Pulmonary artery endothelial cell (primary cell): ENCODE results near the gene ATP8B4. TPM values are rescaled to one million over a fixed set of nuclear protein-coding genes. Genes with fewer than 3 reads are reported as not detected.
"Not testable (repeated sequence)": the region's sequence is repeated elsewhere in the genome, so short reads cannot be mapped to it uniquely, and the experiment has no call there.

Experiments used
- DNase-seq: peaks from one replicate; pipeline ENCODE4 v3.0.0-alpha.2; 2011; ENCODE audit warnings: low read depth, low spot score
- total RNA-seq: library from RNA; depleted of rRNA; stranded (reverse); fragments of >200 nt; gene quantifications from 2 replicates; pipeline ENCODE4 v1.2.3, GENCODE V29; 2014

Gene ATP8B4, protein sequence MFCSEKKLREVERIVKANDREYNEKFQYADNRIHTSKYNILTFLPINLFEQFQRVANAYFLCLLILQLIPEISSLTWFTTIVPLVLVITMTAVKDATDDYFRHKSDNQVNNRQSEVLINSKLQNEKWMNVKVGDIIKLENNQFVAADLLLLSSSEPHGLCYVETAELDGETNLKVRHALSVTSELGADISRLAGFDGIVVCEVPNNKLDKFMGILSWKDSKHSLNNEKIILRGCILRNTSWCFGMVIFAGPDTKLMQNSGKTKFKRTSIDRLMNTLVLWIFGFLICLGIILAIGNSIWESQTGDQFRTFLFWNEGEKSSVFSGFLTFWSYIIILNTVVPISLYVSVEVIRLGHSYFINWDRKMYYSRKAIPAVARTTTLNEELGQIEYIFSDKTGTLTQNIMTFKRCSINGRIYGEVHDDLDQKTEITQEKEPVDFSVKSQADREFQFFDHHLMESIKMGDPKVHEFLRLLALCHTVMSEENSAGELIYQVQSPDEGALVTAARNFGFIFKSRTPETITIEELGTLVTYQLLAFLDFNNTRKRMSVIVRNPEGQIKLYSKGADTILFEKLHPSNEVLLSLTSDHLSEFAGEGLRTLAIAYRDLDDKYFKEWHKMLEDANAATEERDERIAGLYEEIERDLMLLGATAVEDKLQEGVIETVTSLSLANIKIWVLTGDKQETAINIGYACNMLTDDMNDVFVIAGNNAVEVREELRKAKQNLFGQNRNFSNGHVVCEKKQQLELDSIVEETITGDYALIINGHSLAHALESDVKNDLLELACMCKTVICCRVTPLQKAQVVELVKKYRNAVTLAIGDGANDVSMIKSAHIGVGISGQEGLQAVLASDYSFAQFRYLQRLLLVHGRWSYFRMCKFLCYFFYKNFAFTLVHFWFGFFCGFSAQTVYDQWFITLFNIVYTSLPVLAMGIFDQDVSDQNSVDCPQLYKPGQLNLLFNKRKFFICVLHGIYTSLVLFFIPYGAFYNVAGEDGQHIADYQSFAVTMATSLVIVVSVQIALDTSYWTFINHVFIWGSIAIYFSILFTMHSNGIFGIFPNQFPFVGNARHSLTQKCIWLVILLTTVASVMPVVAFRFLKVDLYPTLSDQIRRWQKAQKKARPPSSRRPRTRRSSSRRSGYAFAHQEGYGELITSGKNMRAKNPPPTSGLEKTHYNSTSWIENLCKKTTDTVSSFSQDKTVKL
- not detected in 2 replicates for total RNA-seq

DNA sequence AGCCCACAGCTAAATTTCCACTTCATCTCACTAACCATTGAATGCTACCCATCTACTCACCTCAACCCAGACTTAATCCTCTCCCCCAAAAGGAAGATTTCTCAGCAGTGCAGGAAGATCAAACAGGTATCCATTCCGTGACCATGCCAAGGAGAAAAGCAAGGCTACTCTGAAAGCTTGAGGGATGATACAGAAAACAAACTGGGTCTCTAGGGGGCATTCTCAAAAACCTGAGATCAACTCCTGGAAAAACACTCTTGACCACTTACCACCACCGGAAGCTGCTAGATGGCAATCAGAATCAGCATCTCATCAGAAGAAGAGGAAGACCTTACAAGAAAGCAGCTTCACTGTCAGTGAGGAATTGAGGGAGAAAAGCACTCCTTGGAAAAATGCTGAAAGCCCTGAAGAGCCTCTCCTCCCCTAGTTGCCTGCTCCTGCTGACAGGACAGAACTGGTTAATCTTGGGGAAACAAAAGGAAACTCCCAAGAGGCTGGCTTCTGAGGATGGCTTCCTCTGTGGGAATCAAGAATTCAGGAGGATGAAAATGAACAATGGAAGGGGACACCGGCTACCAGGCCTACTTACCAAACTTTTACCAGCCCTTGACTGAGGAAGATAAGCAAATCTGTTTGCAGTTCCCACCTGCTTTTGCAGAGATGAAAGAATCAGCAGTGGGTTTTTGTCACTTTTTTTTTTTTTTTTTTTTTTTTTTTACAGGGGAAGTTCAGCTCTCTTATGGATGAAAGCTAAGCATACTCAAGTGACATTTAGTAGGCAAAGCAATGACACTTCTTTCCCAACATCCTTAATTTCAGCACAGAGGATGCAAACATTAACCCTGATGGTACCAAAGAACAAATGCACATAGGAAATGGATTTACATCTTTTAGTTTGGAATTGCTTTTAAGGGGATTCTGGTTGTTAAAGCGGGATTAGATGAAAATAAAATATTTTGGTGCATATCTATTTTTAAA lies at the start of gene ATP8B4:
Gene ATP8B4, minus strand, starts transcription at position 171 of the 978 bp plus-strand sequence. CDS start 12,267 bp downstream, outside the sequence.
- DNase-seq: no peak

DNA sequence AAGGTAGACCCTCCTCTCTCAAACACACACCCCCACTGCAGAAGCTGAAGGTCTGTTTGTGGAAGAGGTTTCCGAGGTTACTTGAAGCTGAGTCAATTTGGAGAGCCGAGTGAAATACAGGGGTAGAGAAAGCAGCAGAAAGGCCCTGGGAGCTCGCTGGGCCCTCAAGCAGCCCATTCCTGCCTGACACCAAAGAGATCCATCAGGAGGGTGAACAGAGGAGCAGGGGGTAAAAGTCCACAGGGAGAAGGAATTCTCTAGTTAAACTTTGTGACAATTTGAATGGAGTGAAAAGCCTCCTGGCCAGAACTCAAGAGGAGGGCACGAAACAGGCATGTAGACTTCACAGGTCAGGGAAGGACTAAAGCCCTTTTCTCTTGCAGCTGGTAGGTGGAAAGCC lies 49.3 kb upstream of the ATP8B4 start:
- no peak for DNase-seq

DNA sequence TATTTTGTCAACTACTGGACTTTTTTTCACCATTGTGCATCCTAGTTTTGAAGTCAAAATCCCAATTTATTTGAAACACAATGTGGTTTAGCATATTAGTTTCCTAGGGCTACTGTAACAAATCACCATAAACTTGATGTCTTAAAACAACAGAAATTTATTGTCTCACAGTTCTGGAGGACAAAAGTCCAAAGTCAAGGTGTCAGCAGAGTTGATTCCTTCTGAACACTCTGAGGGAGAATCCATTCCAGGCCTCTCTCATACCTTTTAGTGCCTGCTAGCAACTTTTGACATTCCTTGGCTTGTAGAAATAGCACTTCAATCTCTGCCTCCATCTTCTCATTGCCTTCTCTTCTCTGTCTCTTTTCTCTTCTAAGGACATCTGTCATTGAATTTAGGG lies 48.1 kb upstream of the ATP8B4 start:
- no peak for DNase-seq

DNA sequence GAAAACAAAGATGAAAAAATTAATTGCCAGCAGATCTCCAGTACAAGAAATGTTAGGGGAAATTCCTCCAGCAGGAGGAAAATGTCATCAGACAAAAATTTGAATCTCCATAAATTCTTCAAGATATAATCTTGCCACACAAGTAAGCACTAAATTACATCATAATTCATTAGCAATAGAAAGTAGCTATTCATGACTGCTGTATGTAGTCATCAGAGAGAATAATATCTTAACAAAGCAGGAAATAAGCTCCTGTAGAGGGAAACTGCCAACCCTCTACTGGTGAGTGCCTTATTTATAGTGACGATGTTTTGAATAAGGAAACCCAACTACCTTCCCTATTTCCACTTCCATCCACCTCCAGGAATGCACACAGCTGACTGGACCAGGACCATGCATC lies 47.2 kb upstream of the ATP8B4 start:
- no peak for DNase-seq

DNA sequence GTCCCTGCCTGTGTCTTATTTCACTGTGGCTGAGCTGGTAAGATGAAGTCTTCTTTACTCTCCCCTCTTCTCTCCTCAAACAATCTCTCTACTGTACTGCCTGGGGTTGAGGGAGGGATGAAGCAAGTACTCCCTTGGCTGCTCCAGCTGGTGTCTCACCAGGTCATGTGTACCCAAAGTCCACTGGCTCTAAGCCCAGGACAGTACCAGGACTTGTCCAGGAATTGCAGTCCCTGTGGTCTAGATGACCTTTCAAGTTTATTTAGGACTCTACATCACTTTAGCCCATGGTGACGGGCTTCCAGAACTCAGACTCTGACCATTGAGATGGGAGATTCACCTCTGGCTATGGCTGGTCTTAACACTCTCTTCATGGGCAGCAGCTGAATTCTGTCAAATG lies 45.4 kb upstream of the ATP8B4 start:
- DNase-seq: no peak

DNA sequence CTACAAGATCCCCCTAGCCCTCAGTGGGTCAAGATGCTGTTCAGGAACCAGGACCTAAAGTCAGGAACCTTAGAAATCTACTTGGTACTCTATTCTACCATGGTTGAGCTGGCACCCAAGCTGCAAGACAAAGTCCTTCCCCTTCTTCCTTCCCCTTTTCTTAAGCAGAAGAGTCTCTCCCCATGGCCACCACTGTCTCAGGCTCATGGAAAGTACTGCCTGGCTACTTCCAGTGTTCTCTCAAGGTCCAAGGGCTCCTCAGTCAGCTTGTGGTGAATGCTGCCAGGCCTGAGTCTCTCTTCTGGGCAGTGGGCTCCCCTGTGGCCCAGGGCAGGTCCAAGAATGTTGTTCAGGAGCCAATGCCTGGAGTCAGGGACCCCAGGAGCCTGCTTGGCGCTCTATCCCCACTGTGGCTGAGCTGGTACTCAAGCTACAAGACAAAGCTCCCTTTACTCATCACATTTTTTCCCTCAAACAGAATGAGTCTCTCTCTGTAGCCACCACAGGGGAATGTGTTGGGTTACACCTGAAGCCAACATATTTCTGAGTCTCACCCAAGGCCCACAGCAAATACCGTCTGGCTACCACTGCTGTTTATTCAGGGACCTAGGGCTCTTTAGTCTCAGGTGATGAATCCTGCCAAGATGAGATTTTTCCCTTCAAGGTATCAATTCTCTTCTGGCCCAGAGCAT lies 44.8 kb upstream of the ATP8B4 start:
- no peak for DNase-seq

DNA sequence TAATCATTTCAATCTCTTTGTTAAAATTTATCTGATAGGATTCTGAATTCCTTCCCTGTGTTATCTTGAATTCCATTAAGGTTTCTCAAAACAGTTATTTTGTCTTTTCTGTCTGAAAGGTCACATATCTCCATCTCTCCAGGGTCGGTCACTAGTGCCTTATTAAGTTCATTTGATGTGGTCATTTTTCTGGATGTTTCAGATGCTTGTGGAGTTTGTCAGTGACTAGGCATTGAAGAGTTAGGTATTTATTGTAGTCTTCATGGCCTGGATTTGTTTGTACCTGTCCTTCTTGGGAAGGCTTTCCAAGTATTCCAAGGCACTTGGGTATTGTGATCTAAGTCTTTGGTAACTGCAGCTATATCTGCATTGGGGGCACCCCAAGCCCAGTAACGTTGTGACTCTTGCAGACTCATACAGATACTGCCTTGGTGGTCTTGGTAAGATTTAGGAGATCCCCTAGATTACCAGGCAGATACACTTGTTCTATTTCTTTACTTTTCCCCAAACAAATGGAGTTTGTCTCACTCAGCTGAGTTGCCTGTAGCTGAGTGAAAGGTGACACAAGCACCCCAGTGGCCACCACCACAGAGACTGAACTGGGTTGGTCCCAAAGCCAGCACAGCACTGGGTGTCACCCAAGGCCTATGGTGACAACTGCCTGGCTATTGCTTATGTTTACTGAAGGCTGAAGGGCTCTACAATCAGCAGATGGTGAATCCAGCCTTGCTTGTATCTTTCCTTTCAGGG lies 44.1 kb upstream of the ATP8B4 start:
- no peak for DNase-seq

DNA sequence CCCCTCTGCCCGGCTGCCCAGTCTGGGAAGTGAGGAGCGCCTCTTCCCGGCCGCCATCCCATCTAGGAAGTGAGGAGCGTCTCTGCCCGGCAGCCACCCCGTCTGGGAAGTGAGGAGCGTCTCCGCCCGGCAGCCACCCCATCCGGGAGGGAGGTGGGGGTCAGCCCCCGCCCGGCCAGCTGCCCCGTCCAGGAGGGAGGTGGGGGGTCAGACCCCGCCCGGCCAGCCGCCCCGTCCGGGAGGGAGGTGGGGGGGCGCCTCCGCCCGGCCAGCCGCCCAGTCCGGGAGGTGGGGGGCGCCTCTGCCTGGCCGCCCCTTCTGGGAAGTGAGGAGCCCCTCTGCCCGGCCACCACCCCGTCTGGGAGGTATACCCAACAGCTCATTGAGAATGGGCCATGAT lies 39.2 kb upstream of the ATP8B4 start:
- not testable (repeated sequence) for DNase-seq

DNA sequence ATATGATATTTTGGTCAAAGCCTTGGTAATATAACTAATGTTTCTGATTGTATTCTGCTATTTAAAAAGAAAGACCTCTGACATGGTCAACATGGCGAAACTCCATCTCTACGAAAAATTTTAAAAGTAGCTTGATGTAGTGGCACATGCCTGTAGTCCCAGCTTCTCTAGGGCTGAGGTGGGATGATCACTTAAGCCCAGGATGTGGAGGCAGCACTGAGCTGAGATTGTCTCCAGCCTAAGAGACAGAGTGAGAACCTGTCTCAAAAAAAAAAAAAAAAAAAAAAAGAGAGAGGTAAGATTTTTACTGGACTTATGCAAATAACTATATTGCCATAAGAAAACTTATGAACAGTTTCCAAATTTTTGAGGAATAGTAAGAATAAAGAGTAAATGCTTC lies 32.4 kb upstream of the ATP8B4 start:
- DNase-seq: no peak

DNA sequence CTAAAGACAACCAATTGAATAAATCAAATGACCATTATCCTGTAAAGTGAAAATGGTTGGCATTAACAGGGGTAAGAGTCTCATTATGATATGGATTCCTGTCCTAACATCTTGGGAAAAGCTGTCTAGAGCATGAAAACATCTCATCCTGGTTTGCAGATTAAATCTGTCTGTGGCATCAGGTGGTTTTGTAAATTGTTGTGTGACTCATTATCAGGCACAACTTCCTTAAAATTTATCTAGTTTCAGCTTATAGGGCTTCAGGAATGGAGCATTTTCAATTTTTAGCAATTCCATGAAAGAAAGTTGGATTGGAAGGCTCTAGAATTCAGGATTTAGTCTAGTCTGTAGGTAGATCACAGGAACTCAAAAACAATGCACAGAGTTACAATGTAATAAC lies 31.8 kb upstream of the ATP8B4 start:
- no peak for DNase-seq

DNA sequence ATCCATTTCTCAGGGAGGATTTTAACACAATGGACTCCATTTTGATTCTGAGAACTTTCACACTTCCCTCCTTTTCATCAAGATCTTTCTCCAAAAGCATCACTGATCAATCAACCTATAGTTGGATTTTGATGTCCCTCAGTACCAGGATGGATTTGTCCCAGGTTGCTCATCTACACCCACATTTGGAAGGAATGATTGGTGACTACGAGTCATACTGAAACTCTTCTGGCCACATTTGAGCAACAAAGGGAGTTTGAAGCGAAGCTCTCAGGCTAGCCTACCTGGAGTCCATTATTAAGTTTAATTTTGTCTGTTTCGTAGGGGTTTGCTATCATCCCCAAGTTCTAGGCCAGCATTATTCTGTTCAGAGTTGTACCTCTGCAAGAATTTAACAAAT lies 31.3 kb upstream of the ATP8B4 start:
- no peak for DNase-seq

DNA sequence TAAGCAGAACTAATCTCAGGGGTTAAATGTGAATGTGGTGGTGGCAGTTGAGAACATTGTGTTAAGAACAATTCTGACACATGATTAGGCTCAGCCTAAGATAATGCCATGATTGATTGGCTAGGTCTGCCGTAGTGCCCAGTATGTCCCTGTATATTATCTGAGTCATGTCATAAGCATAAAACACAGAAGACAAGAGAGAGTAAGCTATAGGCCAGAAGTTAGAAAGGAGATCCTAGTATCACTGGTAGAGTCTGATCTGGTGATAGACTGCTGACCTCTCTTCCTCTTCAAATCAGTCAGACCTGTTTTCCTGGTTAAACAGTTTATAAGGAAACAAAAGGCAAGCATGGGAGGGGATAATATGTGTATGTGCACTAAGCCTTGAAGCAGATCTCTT lies 30.1 kb upstream of the ATP8B4 start:
- DNase-seq: no peak

DNA sequence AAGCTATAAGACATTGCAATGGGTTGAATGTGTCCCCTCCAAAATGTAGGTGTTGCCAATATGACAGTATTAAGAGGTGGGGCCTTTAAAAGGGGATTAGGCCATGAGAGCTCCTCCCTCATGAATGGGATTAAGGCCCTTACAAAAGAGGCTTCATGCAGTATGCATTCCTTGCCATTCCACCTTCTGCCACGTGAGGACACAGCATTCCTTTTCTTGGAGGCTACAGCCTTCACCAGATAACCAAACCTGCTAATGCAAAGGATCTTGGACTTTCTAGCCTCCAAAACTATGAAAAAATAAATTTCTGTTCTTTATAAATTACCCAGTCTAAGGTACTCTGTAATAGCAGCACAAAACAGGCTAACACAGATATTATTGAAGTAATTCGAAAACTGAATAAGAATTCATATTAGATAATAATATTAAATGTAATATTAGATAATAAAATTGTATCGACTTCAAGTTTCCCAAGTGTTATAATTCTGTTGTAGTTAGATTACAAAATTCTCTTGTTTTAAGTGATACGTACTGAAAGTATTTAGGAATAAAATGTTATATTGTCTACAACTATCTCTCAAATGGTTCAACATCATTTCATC lies 29.4 kb upstream of the ATP8B4 start:
- DNase-seq: no peak

DNA sequence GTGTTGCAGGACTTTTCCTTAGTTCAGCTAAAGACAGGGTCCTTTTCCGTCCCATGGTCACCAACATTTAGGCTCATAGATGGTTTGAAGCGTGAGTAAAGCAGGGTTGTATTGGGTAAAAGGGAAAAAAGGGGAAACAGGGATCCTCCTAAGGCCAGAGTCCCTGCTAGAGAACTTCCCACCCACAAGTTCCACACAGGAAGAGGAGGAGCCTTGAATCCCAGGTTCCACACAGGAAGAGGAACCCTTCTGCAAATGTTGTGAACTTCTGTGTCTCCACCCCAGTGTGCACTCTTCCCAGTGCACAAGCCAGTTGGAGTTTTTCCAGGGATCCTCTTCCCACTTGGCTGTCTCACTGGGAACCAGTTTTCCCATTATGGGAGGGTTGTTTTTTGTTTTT lies 27.6 kb upstream of the ATP8B4 start:
- DNase-seq: no peak

DNA sequence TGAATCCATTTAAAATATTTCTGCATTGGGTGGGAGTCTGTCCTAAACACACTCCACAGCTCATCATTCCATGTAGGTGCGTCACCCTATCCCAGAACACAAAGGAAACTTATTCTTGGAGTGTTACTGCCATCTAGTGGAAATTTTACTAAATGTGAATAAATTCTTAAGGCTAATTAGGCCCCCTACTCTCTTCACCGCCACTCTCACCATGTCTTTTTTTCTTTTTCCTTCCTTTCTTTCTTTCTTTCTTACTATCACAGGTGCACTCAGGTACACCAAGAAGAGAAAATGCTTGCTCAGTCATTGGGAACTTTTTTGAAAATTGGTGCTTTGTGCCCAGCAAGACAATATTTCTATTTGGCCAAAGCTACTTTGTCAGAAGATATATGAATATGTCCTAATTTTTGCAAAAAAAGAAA lies 26.4 kb upstream of the ATP8B4 start:
- peak; percentile 37 for DNase-seq

DNA sequence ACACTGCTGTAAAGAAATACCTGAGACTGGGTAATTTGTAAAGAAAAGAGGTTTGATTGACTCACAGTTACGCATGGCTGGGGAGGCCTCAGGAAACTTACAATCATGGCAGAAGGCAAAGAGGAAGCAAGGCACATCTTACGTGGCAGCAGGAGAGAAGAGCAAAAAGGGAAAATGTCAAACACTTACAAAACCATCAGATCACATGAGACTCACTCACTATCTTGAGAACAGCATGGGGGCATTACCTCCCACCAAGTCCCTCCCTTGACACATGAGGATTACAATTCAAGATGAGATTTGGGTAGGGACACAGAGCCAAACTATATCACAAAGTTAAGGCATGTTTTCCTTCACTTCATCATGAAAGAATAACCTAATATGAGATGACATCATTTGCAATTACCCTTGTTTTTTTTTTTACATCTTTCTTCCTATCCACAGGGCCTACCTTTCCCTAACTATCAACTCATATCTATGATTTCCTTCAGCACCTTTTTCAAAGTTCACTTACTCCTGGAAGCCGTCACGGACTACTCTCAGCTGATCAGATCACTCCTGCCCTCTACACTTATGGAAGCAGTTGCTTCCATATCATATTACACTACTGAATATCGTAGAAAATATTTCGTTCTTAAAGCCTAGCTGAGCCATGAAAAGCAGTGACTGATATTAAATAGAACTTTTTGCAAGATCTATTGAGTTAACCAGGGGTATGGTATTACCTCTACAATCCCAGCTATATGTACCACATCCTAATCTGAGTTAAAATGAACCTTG lies 25.5 kb upstream of the ATP8B4 start:
- no peak for DNase-seq

DNA sequence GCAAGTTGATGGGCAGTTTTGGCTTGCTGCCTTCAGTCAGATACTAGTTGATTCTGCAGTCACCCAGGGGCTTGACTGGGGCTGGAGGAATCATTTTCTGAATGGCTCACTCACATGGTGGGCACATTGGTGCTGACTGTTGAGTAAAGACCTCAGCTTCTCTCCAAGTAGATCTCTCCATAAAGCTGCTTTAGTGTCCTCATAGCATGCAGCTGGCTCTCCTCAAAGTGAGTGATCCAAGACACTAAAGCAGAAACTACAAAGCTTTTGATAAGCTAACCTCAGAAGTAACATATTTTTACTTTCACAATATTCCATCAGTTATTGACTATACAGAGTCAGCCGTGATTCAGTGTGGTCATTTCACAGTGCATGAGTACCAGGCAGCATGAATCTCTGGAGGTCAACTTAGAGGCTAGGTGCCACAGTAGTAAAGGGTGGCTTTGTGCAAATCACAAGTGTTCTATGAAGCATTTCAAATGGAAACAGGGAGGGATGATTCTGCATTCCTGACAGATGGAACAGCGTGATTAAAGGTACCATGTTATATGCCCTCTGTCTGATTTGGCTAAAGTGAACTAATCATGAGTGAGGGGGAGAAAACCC lies 24.3 kb upstream of the ATP8B4 start:
- DNase-seq: no peak

DNA sequence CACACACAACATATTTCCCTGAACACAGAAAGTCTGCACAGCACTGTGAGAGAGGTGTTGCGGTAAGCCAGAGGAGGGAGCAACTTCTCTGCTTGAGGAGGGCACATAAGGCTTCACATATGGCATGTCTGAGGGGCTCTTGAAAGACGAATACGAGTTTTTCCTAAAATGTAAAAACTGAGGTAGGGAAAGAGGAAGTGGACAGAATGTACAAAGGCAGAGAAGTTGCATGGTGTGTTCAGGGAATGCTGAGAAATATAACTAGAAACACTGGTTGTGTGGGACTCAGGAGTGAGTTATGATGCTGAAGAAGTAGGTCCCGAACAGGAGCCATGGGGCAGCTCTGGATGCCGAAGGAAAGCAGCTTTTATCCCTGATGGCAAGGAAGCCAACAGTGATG lies 22.8 kb upstream of the ATP8B4 start:
- DNase-seq: no peak
